OCI-LY7 (cell line): ENCODE results near the gene DCST2.

Experiments
- CTCF ChIP-seq: fragments of 200-600 bp; sonication (generic); conservative IDR thresholded peaks from 2 replicates; pipeline ENCODE4 v1.5.1; 2014; ENCODE audit warnings: mild to moderate bottlenecking, antibody characterized with exemption, low read length, moderate library complexity, mixed read lengths
- EZH2phosphoT487 ChIP-seq: fragments of 200-600 bp; sonication (generic); IDR thresholded peaks from 2 replicates; pipeline ENCODE4 v1.6.1; 2018; ENCODE audit warnings: low read depth, borderline replicate concordance, mild to moderate bottlenecking, mixed run types, antibody characterized with exemption, low read length, moderate library complexity, mixed read lengths

DNA sequence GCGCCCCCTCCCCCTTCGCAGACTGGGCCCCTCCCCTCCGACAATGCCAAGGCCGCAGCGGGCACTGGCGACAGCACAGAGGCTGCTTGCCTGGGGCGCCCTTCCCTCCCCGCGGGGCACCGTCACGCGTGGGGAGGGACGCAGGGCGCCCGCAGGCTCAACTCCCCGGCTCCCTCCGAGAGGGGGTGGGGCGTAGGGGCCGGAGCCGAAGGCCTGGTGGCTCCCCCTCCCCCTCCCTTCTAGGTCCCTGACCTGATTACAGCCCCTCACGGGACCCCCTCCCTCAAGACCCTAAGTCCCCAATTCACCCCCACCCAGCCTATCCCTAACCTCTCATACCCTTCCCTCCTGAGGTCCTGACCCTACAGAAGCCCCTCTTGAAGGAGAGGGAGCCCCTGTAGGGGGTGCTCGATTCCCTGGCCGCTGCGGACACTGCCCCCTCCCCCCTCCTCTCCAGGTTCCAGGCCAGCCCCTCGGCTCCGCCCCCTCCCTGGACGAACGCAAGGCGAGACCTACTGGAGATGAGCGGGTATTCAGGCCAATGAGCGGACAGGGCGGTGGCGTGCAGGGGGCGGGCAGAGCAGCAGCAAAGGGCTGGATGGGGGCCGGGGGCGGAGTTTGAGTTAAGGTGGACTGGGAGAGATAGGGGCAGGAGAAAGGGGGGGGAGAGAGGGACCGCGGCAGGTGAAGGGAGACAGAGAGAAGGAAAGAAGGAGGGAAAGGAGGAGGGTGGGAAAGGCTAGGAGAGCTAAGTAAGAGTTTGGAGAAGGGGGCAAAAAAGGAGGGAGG lies 31.7 kb downstream of the DCST2 start:
- TF ChIP-seq CTCF (peak; percentile 74), EZH2phosphoT487 (no peak)
